Smooth muscle cell (in vitro differentiated cells): Measurements from ENCODE around the gene THSD7B. TPM values are rescaled to one million over a fixed set of nuclear protein-coding genes. Genes with fewer than 3 reads are reported as not detected.

Experiments
- DNase-seq: peaks from one replicate; lab custom pipeline; 2025; ENCODE audit not compliant: unreplicated experiment; lab: John Stamatoyannopoulos, UW
- H2AFZ ChIP-seq: fragments of 200-600 bp; sonication (generic); 2 replicates; pipeline ENCODE4 v1.6.0; 2016; ENCODE audit warnings: antibody characterized with exemption, low read depth, mild to moderate bottlenecking
- H3F3A ChIP-seq: fragments of 200-600 bp; sonication (generic); 2 replicates; pipeline ENCODE4 v1.6.0; 2017; ENCODE audit warnings: antibody characterized with exemption, low read depth
- H3K27ac ChIP-seq: fragments of 200-600 bp; sonication (generic); 2 replicates; pipeline ENCODE4 v1.5.1; 2016; ENCODE audit warnings: low read depth, mild to moderate bottlenecking
- H3K27me3 ChIP-seq: fragments of 200-600 bp; sonication (generic); 2 replicates; pipeline ENCODE4 v1.6.1; 2016; ENCODE audit warnings: low read depth, mild to moderate bottlenecking
- H3K36me3 ChIP-seq: fragments of 200-600 bp; sonication (generic); 2 replicates; pipeline ENCODE4 v1.5.1; 2016; ENCODE audit warnings: low read depth
- H3K4me1 ChIP-seq: fragments of 200-600 bp; sonication (generic); 2 replicates; pipeline ENCODE4 v1.5.1; 2016; ENCODE audit warnings: low read depth
- H3K4me2 ChIP-seq: fragments of 200-600 bp; sonication (generic); 2 replicates; pipeline ENCODE4 v1.6.0; 2016; ENCODE audit warnings: mild to moderate bottlenecking
- H3K4me3 ChIP-seq: fragments of 200-600 bp; sonication (generic); 2 replicates; pipeline ENCODE4 v1.5.1; 2016; ENCODE audit warnings: mild to moderate bottlenecking
- H3K79me2 ChIP-seq: fragments of 200-600 bp; sonication (generic); 2 replicates; pipeline ENCODE4 v1.6.0; 2016; ENCODE audit warnings: low read depth, mild to moderate bottlenecking
- H3K9ac ChIP-seq: fragments of 200-600 bp; sonication (generic); 2 replicates; pipeline ENCODE4 v1.6.0; 2016; ENCODE audit warnings: low read depth
- H3K9me3 ChIP-seq: fragments of 200-600 bp; sonication (generic); replicated peaks from 2 replicates; pipeline ENCODE4 v1.5.1; 2016; ENCODE audit warnings: low read depth
- H4K20me1 ChIP-seq: fragments of 200-600 bp; sonication (generic); 2 replicates; pipeline ENCODE4 v1.6.0; 2016; ENCODE audit warnings: low read depth
- CTCF ChIP-seq: fragments of 200-600 bp; sonication (generic); IDR thresholded peaks from 2 replicates; pipeline ENCODE4 v1.5.1; 2017; ENCODE audit warnings: borderline replicate concordance, mild to moderate bottlenecking, antibody characterized with exemption; ENCODE audit not compliant: insufficient read depth, poor library complexity, severe bottlenecking
- WGBS: methylation state at CpG from one replicate; pipeline ENCODE4 v1.1.7; 2016; ENCODE audit warnings: low lambda C conversion rate; 5-methylcytosine and 5-hydroxymethylcytosine counted together
- polyA plus RNA-seq: library from polyadenylated mRNA; unstranded; fragments of >200 nt; fragmentation: Nextera tagmentation; extraction: Ambion mirVana; gene quantifications from 2 replicates; pipeline ENCODE4 v1.2.1, GENCODE V29; 2016
- total RNA-seq: library from RNA; depleted of rRNA; stranded (reverse); fragments of >200 nt; gene quantifications from 2 replicates; pipeline ENCODE4 v1.2.3, GENCODE V29; 2014

THSD7B gene
- total and polyA plus RNA-seq, 2 experiments from 2014 or later, result not detected

GRCh38 chr2:137220438-137220993, 455.2 kb downstream of the THSD7B start:
- Histone ChIP-seq H4K20me1 (no peaks in the 10 kb centered on the region), H3K36me3 (no peaks in the 10 kb centered on the region), H3K4me1 (no peaks in the 10 kb centered on the region), H3F3A (no peaks in the 10 kb centered on the region), H3K4me3 (no peak overlapping the region), H3K4me2 (no peak overlapping the region), H3K79me2 (no peaks in the 10 kb centered on the region), H3K9me3 (no peaks in the 10 kb centered on the region), H3K27me3 (no peaks in the 10 kb centered on the region), H3K27ac (no peak overlapping the region), H2AFZ (no peak overlapping the region), H3K9ac (no peak overlapping the region)
- no peak for TF ChIP-seq CTCF
- DNase-seq, result no peak
- WGBS, result 88% methylated on average over 1 of the region's 1 CpG

GRCh38 chr2:137221797-137222492, 456.6 kb downstream of the THSD7B start:
- H3K27ac ChIP-seq, result no peak overlapping the region
- 88% methylated on average over 2 of the region's 2 CpGs for WGBS
- H3K4me3 ChIP-seq, result no peak overlapping the region
- H3K79me2 ChIP-seq, result no peaks in the 10 kb centered on the region
- H3F3A ChIP-seq, result no peaks in the 10 kb centered on the region
- no peaks in the 10 kb centered on the region for H3K36me3 ChIP-seq
- H3K4me1 ChIP-seq, result no peaks in the 10 kb centered on the region
- no peak overlapping the region for H3K4me2 ChIP-seq
- no peak overlapping the region for H3K9ac ChIP-seq
- no peaks in the 10 kb centered on the region for H3K9me3 ChIP-seq
- H2AFZ ChIP-seq, result no peak overlapping the region
- H3K27me3 ChIP-seq, result no peaks in the 10 kb centered on the region
- no peak for DNase-seq
- no peaks in the 10 kb centered on the region for H4K20me1 ChIP-seq
- no peak for TF ChIP-seq CTCF

DNA sequence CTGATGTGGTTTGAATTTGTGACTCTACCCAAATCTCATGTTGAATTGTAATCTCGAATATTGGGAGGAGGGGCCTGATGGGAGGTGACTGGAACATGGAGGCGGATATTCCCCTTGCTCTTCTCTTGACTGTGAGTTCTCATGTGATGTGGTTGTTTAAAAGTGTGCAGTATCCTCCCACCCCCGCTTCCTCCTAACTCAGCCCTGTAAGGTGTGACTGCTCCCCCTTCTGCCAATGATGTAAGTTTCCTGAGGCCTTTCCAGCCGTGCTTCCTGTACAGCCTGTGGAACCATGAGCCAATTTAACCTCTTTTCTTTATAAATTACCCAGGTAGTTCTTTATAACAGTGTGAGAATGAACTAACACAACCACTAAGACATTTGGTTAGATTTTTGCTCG, 458.4 kb downstream of the THSD7B start:
- Histone ChIP-seq H3K9me3 (no peaks in the 10 kb centered on the region), H3F3A (no peaks in the 10 kb centered on the region), H3K27ac (no peak overlapping the region), H3K36me3 (no peaks in the 10 kb centered on the region), H2AFZ (no peak overlapping the region), H3K79me2 (no peaks in the 10 kb centered on the region), H3K4me3 (no peak overlapping the region), H3K9ac (no peak overlapping the region), H3K4me1 (no peaks in the 10 kb centered on the region), H3K4me2 (no peak overlapping the region), H4K20me1 (no peaks in the 10 kb centered on the region), H3K27me3 (no peaks in the 10 kb centered on the region)
- TF ChIP-seq CTCF, result no peak
- DNase-seq, result no peak
- 88% methylated on average over 5 of the region's 5 CpGs for WGBS

GRCh38 chr2:137228566-137228965, 463.2 kb downstream of the THSD7B start:
- no peak for DNase-seq
- no peaks in the 10 kb centered on the region for H3K4me1 ChIP-seq
- no peak overlapping the region for H3K9ac ChIP-seq
- no peaks in the 10 kb centered on the region for H4K20me1 ChIP-seq
- H2AFZ ChIP-seq, result no peak overlapping the region
- no peaks in the 10 kb centered on the region for H3F3A ChIP-seq
- no peaks in the 10 kb centered on the region for H3K27me3 ChIP-seq
- H3K9me3 ChIP-seq, result no peaks in the 10 kb centered on the region
- TF ChIP-seq CTCF, result no peak
- H3K79me2 ChIP-seq, result no peaks in the 10 kb centered on the region
- no peak overlapping the region for H3K4me2 ChIP-seq
- H3K36me3 ChIP-seq, result no peaks in the 10 kb centered on the region
- H3K27ac ChIP-seq, result no peak overlapping the region
- no peak overlapping the region for H3K4me3 ChIP-seq
- 69% methylated on average over 4 of the region's 4 CpGs for WGBS
